CD4-positive, CD25-positive, alpha-beta regulatory T cell (primary cell): ENCODE measurements around the gene TNRC18. TPM values are rescaled to one million over a fixed set of nuclear protein-coding genes. Genes with fewer than 3 reads are reported as not detected.

Experiments used
- ATAC-seq, 2 donors: fragments of 150-1000 bp; cut with Tn5 transposase; one replicate each; pipeline ENCODE4 v1.10.0; 2021; ENCODE audit warnings: low read depth in 2 of 2, moderate number of reproducible peaks in 2 of 2, moderate library complexity in 1 of 2
- DNase-seq, 3 donors: peaks; one replicate each; pipeline versions ENCODE4 v3.0.0 to v3.0.0-alpha.2; 2012 to 2022; ENCODE audit warnings: mixed read lengths in 1 of 3
- H3K27ac ChIP-seq: one replicate; pipeline ENCODE4 v1.7.0; 2013; ENCODE audit warnings: mild to moderate bottlenecking, low read length; ENCODE audit not compliant: insufficient read depth, poor library complexity, severe bottlenecking
- H3K27me3 ChIP-seq: one replicate; pipeline ENCODE4 v1.7.0; 2013; ENCODE audit warnings: low read length; ENCODE audit not compliant: control insufficient read depth, insufficient read depth
- H3K36me3 ChIP-seq: one replicate; pipeline ENCODE4 v1.7.0; 2013; ENCODE audit warnings: mild to moderate bottlenecking, low read length, moderate library complexity; ENCODE audit not compliant: control insufficient read depth, insufficient read depth
- H3K4me1 ChIP-seq: 2 replicates; pipeline ENCODE4 v1.7.0; 2013; ENCODE audit warnings: mild to moderate bottlenecking, low read length; ENCODE audit not compliant: insufficient read depth, control insufficient read depth, poor library complexity, severe bottlenecking
- H3K4me3 ChIP-seq: one replicate; pipeline ENCODE4 v1.7.0; 2013; ENCODE audit warnings: low read depth, mild to moderate bottlenecking, low read length, moderate library complexity
- H3K9me3 ChIP-seq, 2 experiments: 1 replicate in 1 of 2; 2 replicates in 1 of 2; pipeline ENCODE4 v1.7.0; 2013; ENCODE audit warnings: low read length in 2 of 2, mild to moderate bottlenecking in 1 of 2, moderate library complexity in 1 of 2; ENCODE audit not compliant: control insufficient read depth in 2 of 2
- H3K27ac Mint-ChIP-seq, 3 donors: one replicate each; pipeline ENCODE4 v1.8.0; 2020 to 2022; ENCODE audit warnings: mild to moderate bottlenecking in 3 of 3, mixed read lengths in 3 of 3, moderate library complexity in 2 of 3
- H3K27me3 Mint-ChIP-seq: one replicate; pipeline ENCODE4 v1.8.0; 2022; ENCODE audit warnings: mild to moderate bottlenecking, mixed read lengths
- H3K36me3 Mint-ChIP-seq: one replicate; pipeline ENCODE4 v1.8.0; 2020; ENCODE audit warnings: mixed read lengths
- H3K4me1 Mint-ChIP-seq, 4 donors: one replicate each; pipeline ENCODE4 v1.8.0; 2020 to 2022; ENCODE audit warnings: mixed read lengths in 4 of 4, mild to moderate bottlenecking in 1 of 4
- H3K4me3 Mint-ChIP-seq, 4 donors: one replicate each; pipeline ENCODE4 v1.8.0; 2020 to 2022; ENCODE audit warnings: mild to moderate bottlenecking in 4 of 4, mixed read lengths in 4 of 4, moderate library complexity in 3 of 4
- H3K9me3 Mint-ChIP-seq, 7 donors: one replicate each; pipeline ENCODE4 v1.8.0; 2020 to 2022; ENCODE audit warnings: mixed read lengths in 7 of 7, mild to moderate bottlenecking in 3 of 7, moderate library complexity in 2 of 7
- polyA plus RNA-seq, 4 donors: library from polyadenylated mRNA; unstranded; fragments of 300-500 nt; fragmentation: Illumina TruSeq; gene quantifications; one replicate each; pipeline ENCODE4 v1.2.3, GENCODE V29; 2021
- total RNA-seq: library from RNA; stranded (reverse); gene quantifications from one replicate; pipeline ENCODE4 v1.2.3, GENCODE V29; 2022

The TNRC18 gene
- total and polyA plus RNA-seq, 5 donors from 2014 or later = 0.17 to 80.1 (median 0.60) TPM

- Mint-ChIP-seq H3K27ac (peak overlapping the region in 1 of 3 donors; percentile 56), H3K4me1 (peaks cover 0 to 4% (median 2%) of the 10 kb centered on the region in 4 donors), H3K4me3 (no peak overlapping the region), H3K9me3 (peaks cover 0 to 9% (median 6%) of the 10 kb centered on the region in 7 donors), H3K36me3 (peaks cover 28% of the 10 kb centered on the region), H3K27me3 (no peaks in the 10 kb centered on the region)
- no peak overlapping the region for H3K4me3 ChIP-seq
- H3K27ac ChIP-seq = no peak overlapping the region
- H3K36me3 ChIP-seq = peaks cover 46% of the 10 kb centered on the region
- DNase-seq = no peak
- peaks cover 6 to 15% of the 10 kb centered on the region in 2 experiments for H3K9me3 ChIP-seq
- H3K4me1 ChIP-seq = no peaks in the 10 kb centered on the region
- H3K27me3 ChIP-seq = no peaks in the 10 kb centered on the region
- no peak for ATAC-seq
These were observed 75.3 kb downstream of the TNRC18 start for GRCh38 chr7:5348134-5349004.

GRCh38 chr7:5345671-5346070, 78.0 kb downstream of the TNRC18 start:
- Mint-ChIP-seq H3K27me3 (no peaks in the 10 kb centered on the region), H3K36me3 (peaks cover 39% of the 10 kb centered on the region), H3K27ac (no peak overlapping the region), H3K4me3 (no peak overlapping the region), H3K4me1 (peaks cover 0 to 4% (median 1%) of the 10 kb centered on the region in 4 donors), H3K9me3 (peaks cover 0 to 20% (median 6%) of the 10 kb centered on the region in 7 donors)
- peaks cover 6 to 15% of the 10 kb centered on the region in 2 experiments for H3K9me3 ChIP-seq
- no peaks in the 10 kb centered on the region for H3K4me1 ChIP-seq
- H3K36me3 ChIP-seq = peaks cover 39% of the 10 kb centered on the region
- ATAC-seq (no peak), DNase-seq (no peak)
- H3K27me3 ChIP-seq = no peaks in the 10 kb centered on the region
- H3K27ac ChIP-seq = no peak overlapping the region
- no peak overlapping the region for H3K4me3 ChIP-seq

DNA sequence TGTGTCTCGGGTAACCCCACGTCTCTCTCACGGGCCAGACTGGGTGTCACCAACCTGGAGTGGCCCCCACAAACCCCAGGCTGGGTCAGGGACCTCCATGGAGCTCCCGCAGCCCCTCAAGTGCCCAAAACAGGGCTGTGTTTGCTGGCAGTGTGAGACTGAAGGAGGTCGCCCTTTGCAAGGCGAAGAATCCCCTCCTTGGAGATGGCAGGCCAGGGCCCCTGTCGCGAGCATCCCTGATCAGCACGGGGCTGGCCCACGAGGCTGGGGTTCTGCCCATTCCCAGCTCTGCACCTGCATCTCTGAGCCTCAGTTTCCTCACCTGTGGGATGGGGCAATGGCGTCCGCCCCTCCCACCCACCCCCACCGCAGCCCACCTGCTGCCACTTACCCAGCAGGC, 78.5 kb downstream of the TNRC18 start:
- no peaks in the 10 kb centered on the region for H3K27me3 Mint-ChIP-seq
- H3K27ac Mint-ChIP-seq = no peak overlapping the region
- ATAC-seq (no peak), DNase-seq (no peak)
- Histone ChIP-seq H3K4me3 (no peak overlapping the region), H3K27me3 (no peaks in the 10 kb centered on the region), H3K27ac (no peak overlapping the region), H3K4me1 (no peaks in the 10 kb centered on the region), H3K36me3 (peaks cover 39% of the 10 kb centered on the region), H3K9me3 (peaks cover 6 to 15% of the 10 kb centered on the region in 2 experiments)
- peaks cover 39% of the 10 kb centered on the region for H3K36me3 Mint-ChIP-seq
- peaks cover 0 to 4% (median 2%) of the 10 kb centered on the region in 4 donors for H3K4me1 Mint-ChIP-seq
- H3K9me3 Mint-ChIP-seq = peaks cover 0 to 20% (median 6%) of the 10 kb centered on the region in 7 donors
- H3K4me3 Mint-ChIP-seq = no peak overlapping the region

- H3K4me1 ChIP-seq = no peaks in the 10 kb centered on the region
- Mint-ChIP-seq H3K27me3 (no peaks in the 10 kb centered on the region), H3K4me1 (peaks cover 0 to 7% (median 4%) of the 10 kb centered on the region in 4 donors), H3K27ac (no peak overlapping the region), H3K4me3 (no peak overlapping the region), H3K9me3 (peaks cover 0 to 23% (median 6%) of the 10 kb centered on the region in 7 donors), H3K36me3 (peaks cover 42% of the 10 kb centered on the region)
- no peaks in the 10 kb centered on the region for H3K27me3 ChIP-seq
- no peak overlapping the region for H3K27ac ChIP-seq
- no peak for DNase-seq
- H3K4me3 ChIP-seq = no peak overlapping the region
- peaks cover 43% of the 10 kb centered on the region for H3K36me3 ChIP-seq
- peaks cover 6 to 15% of the 10 kb centered on the region in 2 experiments for H3K9me3 ChIP-seq
- no peak for ATAC-seq
These were observed 79.3 kb downstream of the TNRC18 start for GRCh38 chr7:5344342-5344741.

DNA sequence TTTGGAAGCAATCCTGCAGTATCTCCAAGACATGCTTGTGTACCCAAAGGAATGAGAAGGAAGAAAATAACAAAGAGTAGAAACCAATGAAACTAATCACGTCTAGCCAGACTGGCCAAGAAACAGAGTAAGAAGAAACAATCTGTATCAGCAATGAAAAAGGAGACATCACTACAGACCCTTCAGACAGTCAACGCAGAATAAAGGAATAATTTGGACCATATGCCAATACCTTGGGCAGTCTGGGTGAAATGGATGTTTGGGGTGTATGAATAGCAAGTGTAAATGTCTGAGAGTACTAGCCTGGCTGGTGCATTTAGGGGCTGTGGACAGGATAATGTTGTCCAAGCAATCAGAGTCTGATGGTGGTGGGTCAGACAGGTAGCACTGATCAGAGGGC, 79.8 kb downstream of the TNRC18 start:
- Mint-ChIP-seq H3K27ac (no peak overlapping the region), H3K4me3 (peak overlapping the region in 1 of 4 donors; percentile 28), H3K4me1 (peaks cover 0 to 7% (median 4%) of the 10 kb centered on the region in 4 donors), H3K9me3 (peaks cover 0 to 23% (median 6%) of the 10 kb centered on the region in 7 donors), H3K36me3 (peaks cover 43% of the 10 kb centered on the region), H3K27me3 (no peaks in the 10 kb centered on the region)
- Histone ChIP-seq H3K36me3 (peaks cover 43% of the 10 kb centered on the region), H3K4me1 (no peaks in the 10 kb centered on the region), H3K27me3 (no peaks in the 10 kb centered on the region), H3K4me3 (no peak overlapping the region), H3K27ac (no peak overlapping the region), H3K9me3 (peaks cover 6 to 15% of the 10 kb centered on the region in 2 experiments)
- DNase-seq = no peak
- no peak for ATAC-seq

- H3K27ac Mint-ChIP-seq = no peak overlapping the region
- H3K9me3 Mint-ChIP-seq = peaks cover 0 to 24% (median 6%) of the 10 kb centered on the region in 7 donors
- no peak overlapping the region for H3K4me3 Mint-ChIP-seq
- H3K9me3 ChIP-seq = peaks cover 9 to 15% of the 10 kb centered on the region in 2 experiments
- H3K4me1 Mint-ChIP-seq = peaks cover 0 to 7% (median 4%) of the 10 kb centered on the region in 4 donors
- peaks cover 50% of the 10 kb centered on the region for H3K36me3 Mint-ChIP-seq
- no peak for ATAC-seq
- H3K4me3 ChIP-seq = no peak overlapping the region
- no peak overlapping the region for H3K27ac ChIP-seq
- no peaks in the 10 kb centered on the region for H3K4me1 ChIP-seq
- no peaks in the 10 kb centered on the region for H3K27me3 ChIP-seq
- no peaks in the 10 kb centered on the region for H3K27me3 Mint-ChIP-seq
- H3K36me3 ChIP-seq = peaks cover 48% of the 10 kb centered on the region
- no peak for DNase-seq
These were observed 81.0 kb downstream of the TNRC18 start for GRCh38 chr7:5342631-5343030.

GRCh38 chr7:5339955-5340354, 83.7 kb downstream of the TNRC18 start:
- peaks cover 2 to 46% (median 9%) of the 10 kb centered on the region in 7 donors for H3K9me3 Mint-ChIP-seq
- peaks cover 0 to 7% (median 4%) of the 10 kb centered on the region in 4 donors for H3K4me1 Mint-ChIP-seq
- Histone ChIP-seq H3K36me3 (peaks cover 66% of the 10 kb centered on the region), H3K9me3 (peaks cover 16 to 21% of the 10 kb centered on the region in 2 experiments), H3K4me3 (no peak overlapping the region), H3K4me1 (no peaks in the 10 kb centered on the region), H3K27ac (no peak overlapping the region), H3K27me3 (no peaks in the 10 kb centered on the region)
- ATAC-seq = no peak
- no peak for DNase-seq
- H3K27ac Mint-ChIP-seq = no peak overlapping the region
- H3K36me3 Mint-ChIP-seq = peaks cover 62% of the 10 kb centered on the region
- peak overlapping the region in 1 of 4 donors; percentile 7 for H3K4me3 Mint-ChIP-seq
- no peaks in the 10 kb centered on the region for H3K27me3 Mint-ChIP-seq
